ENCODE measurements around the gene OPHN1.

OPHN1 gene

GRCh38 chrX:68196939-68197791 lies 236.1 kb downstream of the OPHN1 start:
- H3K36me3 ChIP-seq (ENCODE audit: insufficient read depth, low read length) = no peaks in the 10 kb centered on the region
- TF ChIP-seq EZH2 (IDR thresholded peaks at IDR 0.05) (no peak), POLR2AphosphoS5 (IDR thresholded peaks at IDR 0.05; ENCODE audit: borderline replicate concordance, low read depth, low read length) (no peak), FOXP2 (optimal IDR thresholded peaks at IDR 0.05; ENCODE audit: control extremely low read depth, extremely low read length, insufficient read depth) (no peak)
- no peaks in the 10 kb centered on the region for H3K9me3 ChIP-seq (ENCODE audit: low read depth, low read length)
- H3K9ac ChIP-seq (ENCODE audit: insufficient read length) = no peak overlapping the region
- H3K4me3 ChIP-seq = no peak overlapping the region
- DNase-seq (ENCODE audit: low read depth, low spot score) = no peak
- H3K27ac ChIP-seq = no peak overlapping the region

- TF ChIP-seq POLR2AphosphoS5 (IDR thresholded peaks at IDR 0.05; ENCODE audit: borderline replicate concordance, low read depth, low read length) (no peak), FOXP2 (optimal IDR thresholded peaks at IDR 0.05; ENCODE audit: control extremely low read depth, extremely low read length, insufficient read depth) (no peak), EZH2 (IDR thresholded peaks at IDR 0.05) (no peak)
- no peak for DNase-seq (ENCODE audit: low read depth, low spot score)
- Histone ChIP-seq H3K36me3 (ENCODE audit: insufficient read depth, low read length) (no peaks in the 10 kb centered on the region), H3K9me3 (ENCODE audit: low read depth, low read length) (no peaks in the 10 kb centered on the region), H3K9ac (ENCODE audit: insufficient read length) (no peak overlapping the region), H3K27ac (no peak overlapping the region), H3K4me3 (no peak overlapping the region)
Observed at GRCh38 chrX:68195561-68195960, 237.7 kb downstream of the OPHN1 start.

GRCh38 chrX:68193786-68194185 lies 239.5 kb downstream of the OPHN1 start:
- Histone ChIP-seq H3K27ac (no peak overlapping the region), H3K4me3 (no peak overlapping the region), H3K9me3 (ENCODE audit: low read depth, low read length) (no peaks in the 10 kb centered on the region), H3K36me3 (ENCODE audit: insufficient read depth, low read length) (no peaks in the 10 kb centered on the region), H3K9ac (ENCODE audit: insufficient read length) (no peak overlapping the region)
- DNase-seq (ENCODE audit: low read depth, low spot score) = no peak
- no peak for TF ChIP-seq FOXP2 (optimal IDR thresholded peaks at IDR 0.05; ENCODE audit: control extremely low read depth, extremely low read length, insufficient read depth)
- TF ChIP-seq POLR2AphosphoS5 (IDR thresholded peaks at IDR 0.05; ENCODE audit: borderline replicate concordance, low read depth, low read length) = no peak
- TF ChIP-seq EZH2 (IDR thresholded peaks at IDR 0.05) = no peak

- Histone ChIP-seq H3K4me3 (no peak overlapping the region), H3K9ac (ENCODE audit: insufficient read length) (no peak overlapping the region), H3K36me3 (ENCODE audit: insufficient read depth, low read length) (no peaks in the 10 kb centered on the region), H3K27ac (no peak overlapping the region), H3K9me3 (ENCODE audit: low read depth, low read length) (no peaks in the 10 kb centered on the region)
- DNase-seq (ENCODE audit: low read depth, low spot score) = no peak
- TF ChIP-seq EZH2 (IDR thresholded peaks at IDR 0.05) (no peak), POLR2AphosphoS5 (IDR thresholded peaks at IDR 0.05; ENCODE audit: borderline replicate concordance, low read depth, low read length) (no peak), FOXP2 (optimal IDR thresholded peaks at IDR 0.05; ENCODE audit: control extremely low read depth, extremely low read length, insufficient read depth) (no peak)
Observed at GRCh38 chrX:68193234-68193633, 240.1 kb downstream of the OPHN1 start.

GRCh38 chrX:68190799-68191198 lies 242.5 kb downstream of the OPHN1 start:
- TF ChIP-seq POLR2AphosphoS5 (IDR thresholded peaks at IDR 0.05; ENCODE audit: borderline replicate concordance, low read depth, low read length) (no peak), EZH2 (IDR thresholded peaks at IDR 0.05) (no peak), FOXP2 (optimal IDR thresholded peaks at IDR 0.05; ENCODE audit: control extremely low read depth, extremely low read length, insufficient read depth) (no peak)

GRCh38 chrX:68186552-68187262 lies 246.6 kb downstream of the OPHN1 start:
- H3K4me3 ChIP-seq = no peak overlapping the region
- H3K9ac ChIP-seq (ENCODE audit: insufficient read length) = no peak overlapping the region
- H3K36me3 ChIP-seq (ENCODE audit: insufficient read depth, low read length) = no peaks in the 10 kb centered on the region
- TF ChIP-seq POLR2AphosphoS5 (IDR thresholded peaks at IDR 0.05; ENCODE audit: borderline replicate concordance, low read depth, low read length) (no peak), FOXP2 (optimal IDR thresholded peaks at IDR 0.05; ENCODE audit: control extremely low read depth, extremely low read length, insufficient read depth) (no peak), EZH2 (IDR thresholded peaks at IDR 0.05) (no peak)
- no peak overlapping the region for H3K27ac ChIP-seq
- DNase-seq (ENCODE audit: low read depth, low spot score) = no peak
- no peaks in the 10 kb centered on the region for H3K9me3 ChIP-seq (ENCODE audit: low read depth, low read length)

More at GRCh38 chrX:68190799-68191198, 242.5 kb downstream of the OPHN1 start:
- Histone ChIP-seq H3K4me3 (no peak overlapping the region), H3K9ac (ENCODE audit: insufficient read length) (no peak overlapping the region), H3K36me3 (ENCODE audit: insufficient read depth, low read length) (no peaks in the 10 kb centered on the region), H3K9me3 (ENCODE audit: low read depth, low read length) (no peaks in the 10 kb centered on the region), H3K27ac (no peak overlapping the region)
- DNase-seq (ENCODE audit: low read depth, low spot score) = no peak

GRCh38 chrX:68185161-68185560 lies 248.1 kb downstream of the OPHN1 start:
- H3K36me3 ChIP-seq (ENCODE audit: insufficient read depth, low read length) = no peaks in the 10 kb centered on the region
- no peaks in the 10 kb centered on the region for H3K9me3 ChIP-seq (ENCODE audit: low read depth, low read length)
- TF ChIP-seq POLR2AphosphoS5 (IDR thresholded peaks at IDR 0.05; ENCODE audit: borderline replicate concordance, low read depth, low read length) = no peak
- no peak for TF ChIP-seq FOXP2 (optimal IDR thresholded peaks at IDR 0.05; ENCODE audit: control extremely low read depth, extremely low read length, insufficient read depth)
- TF ChIP-seq EZH2 (IDR thresholded peaks at IDR 0.05) = no peak
- H3K9ac ChIP-seq (ENCODE audit: insufficient read length) = no peak overlapping the region
- H3K27ac ChIP-seq = no peak overlapping the region
- no peak overlapping the region for H3K4me3 ChIP-seq
- DNase-seq (ENCODE audit: low read depth, low spot score) = no peak

- TF ChIP-seq EZH2 (IDR thresholded peaks at IDR 0.05) (no peak), POLR2AphosphoS5 (IDR thresholded peaks at IDR 0.05; ENCODE audit: borderline replicate concordance, low read depth, low read length) (no peak), FOXP2 (optimal IDR thresholded peaks at IDR 0.05; ENCODE audit: control extremely low read depth, extremely low read length, insufficient read depth) (no peak)
- DNase-seq (ENCODE audit: low read depth, low spot score) = peak; percentile 22
- Histone ChIP-seq H3K36me3 (ENCODE audit: insufficient read depth, low read length) (no peaks in the 10 kb centered on the region), H3K9me3 (ENCODE audit: low read depth, low read length) (no peaks in the 10 kb centered on the region), H3K9ac (ENCODE audit: insufficient read length) (no peak overlapping the region), H3K4me3 (no peak overlapping the region), H3K27ac (no peak overlapping the region)
Observed at GRCh38 chrX:68183612-68184214, 249.6 kb downstream of the OPHN1 start.
